Upper lobe of left lung (tissue), 6 donors: Measurements from ENCODE around the gene ENTHD1. TPM values are rescaled to one million over a fixed set of nuclear protein-coding genes. Genes with fewer than 3 reads are reported as not detected.

Experiments
- ATAC-seq, 2 donors: fragments of 200-7000 bp; cut with Tn5 transposase; one replicate each; pipeline ENCODE4 v1.9.1; 2022; ENCODE audit warnings: mild to moderate bottlenecking in 2 of 2, moderate library complexity in 2 of 2; ENCODE audit not compliant: low FRiP score in 2 of 2
- DNase-seq, 2 donors: peaks; one replicate each; pipeline ENCODE4 v3.0.0-alpha.2; 2019 to 2020
- H3K27ac ChIP-seq, 4 donors: fragments of 200-600 bp; sonication (generic); one replicate each; pipeline ENCODE4 v1.5.1; 2016 to 2019
- H3K27me3 ChIP-seq, 4 donors: fragments of 200-600 bp; sonication (generic); one replicate each; pipeline ENCODE4 v1.5.1; 2017 to 2019
- H3K36me3 ChIP-seq, 4 donors: fragments of 200-600 bp; sonication (generic); one replicate each; pipeline ENCODE4 v1.5.1; 2016 to 2019
- H3K4me1 ChIP-seq, 4 donors: fragments of 200-600 bp; sonication (generic); one replicate each; pipeline ENCODE4 v1.5.1; 2018 to 2019
- H3K4me3 ChIP-seq, 4 donors: fragments of 200-600 bp; sonication (generic); one replicate each; pipeline ENCODE4 v1.5.1; 2017 to 2019; ENCODE audit warnings: mild to moderate bottlenecking in 2 of 4, moderate library complexity in 1 of 4
- H3K9me3 ChIP-seq, 4 donors: fragments of 200-600 bp; sonication (generic); one replicate each; pipeline ENCODE4 v1.5.1; 2018 to 2019
- CTCF ChIP-seq, 6 experiments: fragments of 450-650 bp in 4 of 6; fragments of 200-600 bp in 2 of 6; sonication (generic) in 2 of 6; IDR thresholded peaks; one replicate each; pipeline ENCODE4 v1.5.1; 2016 to 2019; ENCODE audit warnings: antibody characterized with exemption in 6 of 6
- EP300 ChIP-seq, 4 donors: sonication (generic); formaldehyde crosslinking; IDR thresholded peaks; one replicate each; pipeline ENCODE4 v1.5.1; 2017; ENCODE audit warnings: antibody characterized with exemption in 4 of 4, control low read depth in 2 of 4
- POLR2A ChIP-seq, 4 donors: fragments of 450-650 bp; IDR thresholded peaks; one replicate each; pipeline ENCODE4 v1.5.1; 2016 to 2017; ENCODE audit warnings: antibody characterized with exemption in 4 of 4, mild to moderate bottlenecking in 2 of 4
- POLR2AphosphoS5 ChIP-seq, 2 donors: sonication (generic); formaldehyde crosslinking; IDR thresholded peaks; one replicate each; pipeline ENCODE4 v1.5.1; 2017; ENCODE audit warnings: antibody characterized with exemption in 2 of 2
- WGBS, 2 donors: methylation state at CpG; one replicate each; pipeline ENCODE4 v1.1.5; 2017 to 2018; 5-methylcytosine and 5-hydroxymethylcytosine counted together
- total RNA-seq, 6 donors: library from RNA; depleted of rRNA in 4 of 6; stranded (reverse); fragments of >200 nt in 4 of 6; gene quantifications; one replicate each; pipeline versions ENCODE4 v1.1.0 to v1.2.1, GENCODE V29; 2016 to 2021
- donor health status: DM: no; HTN: no; CAD: no; lungs with moderate emphysema.
- donor health status: DM: no; HTN: yes; CAD: no; lungs with severe emphysema.

The ENTHD1 gene
- total RNA-seq, 6 donors from 2014 or later: 0.09 TPM; not detected in 5

GRCh38 chr22:39940757-39941305 is 47.3 kb upstream of the ENTHD1 start:
- Histone ChIP-seq H3K4me3 (no peak overlapping the region), H3K36me3 (no peaks in the 10 kb centered on the region), H3K27me3 (no peaks in the 10 kb centered on the region), H3K27ac (no peak overlapping the region), H3K4me1 (no peaks in the 10 kb centered on the region), H3K9me3 (no peaks in the 10 kb centered on the region)
- 68 to 74% methylated on average over 9 of the region's 9 CpGs for WGBS, 2 donors
- TF ChIP-seq CTCF (IDR thresholded peaks at IDR 0.05): no peak
- TF ChIP-seq POLR2AphosphoS5 (IDR thresholded peaks at IDR 0.05): no peak
- no peak for TF ChIP-seq POLR2A (IDR thresholded peaks at IDR 0.05)
- TF ChIP-seq EP300 (IDR thresholded peaks at IDR 0.05): no peak
- ATAC-seq: no peak
- no peak for DNase-seq

GRCh38 chr22:39939830-39940229 is 46.3 kb upstream of the ENTHD1 start:
- no peaks in the 10 kb centered on the region for H3K36me3 ChIP-seq
- 93 to 97% methylated on average over 3 of the region's 3 CpGs for WGBS, 2 donors
- H3K4me1 ChIP-seq: no peaks in the 10 kb centered on the region
- H3K9me3 ChIP-seq: no peaks in the 10 kb centered on the region
- ATAC-seq: no peak
- no peak overlapping the region for H3K4me3 ChIP-seq
- no peak overlapping the region for H3K27ac ChIP-seq
- DNase-seq: no peak
- TF ChIP-seq POLR2AphosphoS5 (IDR thresholded peaks at IDR 0.05) (no peak), EP300 (IDR thresholded peaks at IDR 0.05) (no peak), CTCF (IDR thresholded peaks at IDR 0.05) (no peak), POLR2A (IDR thresholded peaks at IDR 0.05) (no peak)
- H3K27me3 ChIP-seq: no peaks in the 10 kb centered on the region

- TF ChIP-seq POLR2AphosphoS5 (IDR thresholded peaks at IDR 0.05): no peak
- TF ChIP-seq EP300 (IDR thresholded peaks at IDR 0.05): no peak
- TF ChIP-seq POLR2A (IDR thresholded peaks at IDR 0.05): no peak
- no peak for TF ChIP-seq CTCF (IDR thresholded peaks at IDR 0.05)
- no peak for ATAC-seq
- no peak for DNase-seq
- no peaks in the 10 kb centered on the region for H3K4me1 ChIP-seq
- H3K36me3 ChIP-seq: no peaks in the 10 kb centered on the region
- 83 to 84% methylated on average over 9 to 14 of the region's 14 CpGs for WGBS, 2 donors
- no peak overlapping the region for H3K4me3 ChIP-seq
- no peak overlapping the region for H3K27ac ChIP-seq
- H3K9me3 ChIP-seq: no peaks in the 10 kb centered on the region
- H3K27me3 ChIP-seq: peaks cover 0 to 3% (median 0%) of the 10 kb centered on the region in 4 donors
These were observed 45.0 kb upstream of the ENTHD1 start for GRCh38 chr22:39938509-39939111.

GRCh38 chr22:39937906-39938305 is 44.3 kb upstream of the ENTHD1 start:
- no peak for DNase-seq
- TF ChIP-seq CTCF (IDR thresholded peaks at IDR 0.05): no peak
- TF ChIP-seq POLR2A (IDR thresholded peaks at IDR 0.05): no peak
- no peak for TF ChIP-seq EP300 (IDR thresholded peaks at IDR 0.05)
- no peak for TF ChIP-seq POLR2AphosphoS5 (IDR thresholded peaks at IDR 0.05)
- no peaks in the 10 kb centered on the region for H3K9me3 ChIP-seq
- H3K36me3 ChIP-seq: no peaks in the 10 kb centered on the region
- H3K27ac ChIP-seq: no peak overlapping the region
- no peaks in the 10 kb centered on the region for H3K4me1 ChIP-seq
- H3K4me3 ChIP-seq: no peak overlapping the region
- WGBS, 2 donors: 66 to 74% methylated on average over 3 of the region's 3 CpGs
- H3K27me3 ChIP-seq: peaks cover 0 to 3% (median 0%) of the 10 kb centered on the region in 4 donors
- ATAC-seq: no peak
